Stimulated activated CD8-positive, alpha-beta memory T cell treated with anti-CD3 and anti-CD28 coated beads, Interleukin-4, amount 100 ng/mL, for 48 hours (primary cell): ENCODE measurements around the gene NPFFR1.

Experiments used
- DNase-seq: peaks from one replicate; pipeline ENCODE4 v3.0.0-alpha.2; 2020

The NPFFR1 gene

DNA sequence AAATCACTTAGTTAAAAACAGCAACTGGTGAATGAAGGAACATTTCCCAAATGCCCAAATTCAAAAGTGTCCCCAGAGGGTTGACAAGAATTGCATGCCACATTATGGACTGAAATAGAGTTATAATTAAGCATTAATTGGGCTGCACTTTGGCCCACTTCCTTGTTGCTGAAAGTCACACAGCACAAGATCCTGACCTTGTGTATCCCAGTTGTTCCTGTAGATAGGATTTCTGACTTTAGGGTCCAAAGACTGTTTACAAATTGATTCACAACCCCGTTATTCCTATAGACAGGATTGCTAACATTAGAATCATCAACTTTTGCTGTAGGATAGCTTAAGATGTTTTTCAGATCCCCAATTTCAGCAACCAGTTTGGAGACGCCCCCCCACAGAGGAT, 31.5 kb upstream of the NPFFR1 start:
- no peak for DNase-seq

- DNase-seq = no peak
These were observed 29.2 kb upstream of the NPFFR1 start for GRCh38 chr10:70312972-70313371.

DNA sequence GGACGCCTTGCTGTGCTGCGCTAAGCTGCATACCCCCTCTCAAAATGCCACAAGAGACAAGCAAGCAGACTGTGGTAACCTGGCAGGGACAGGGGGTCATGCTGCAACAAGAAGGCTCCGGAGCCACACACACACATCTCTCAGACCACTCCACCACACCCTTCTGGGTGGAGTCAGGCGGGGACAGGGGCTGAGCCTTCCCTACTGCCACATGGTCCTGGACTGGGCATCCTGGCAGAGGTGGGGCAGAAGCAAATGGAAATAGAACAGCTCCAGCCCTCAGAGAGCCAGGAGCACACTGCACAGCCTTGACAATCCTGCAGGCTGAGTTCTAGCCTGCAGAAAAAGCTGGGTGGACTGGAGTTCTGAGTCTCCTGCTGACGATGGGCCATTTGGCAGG, 28.4 kb upstream of the NPFFR1 start:
- no peak for DNase-seq

DNA sequence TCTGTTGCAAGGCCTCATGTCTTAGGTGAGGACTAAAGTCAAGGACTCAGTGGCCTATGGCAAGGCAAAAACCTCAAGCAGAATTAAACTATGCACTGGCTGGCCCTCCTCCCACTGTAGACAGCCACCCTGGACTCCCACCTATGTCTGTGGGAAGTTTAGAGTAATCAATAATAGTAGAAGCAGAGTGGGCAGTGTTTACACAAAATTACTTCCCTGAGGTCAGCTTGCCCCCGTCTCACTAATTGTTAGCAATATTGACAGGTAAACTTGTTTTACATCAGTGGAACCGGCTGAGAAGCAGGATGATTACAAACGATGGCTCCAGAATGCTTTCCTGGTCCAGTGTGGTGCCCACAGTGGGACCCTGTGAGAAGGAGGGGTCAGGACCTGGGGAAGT, 27.9 kb upstream of the NPFFR1 start:
- DNase-seq = no peak

- no peak for DNase-seq
These were observed 25.9 kb upstream of the NPFFR1 start for GRCh38 chr10:70309661-70310060.

DNA sequence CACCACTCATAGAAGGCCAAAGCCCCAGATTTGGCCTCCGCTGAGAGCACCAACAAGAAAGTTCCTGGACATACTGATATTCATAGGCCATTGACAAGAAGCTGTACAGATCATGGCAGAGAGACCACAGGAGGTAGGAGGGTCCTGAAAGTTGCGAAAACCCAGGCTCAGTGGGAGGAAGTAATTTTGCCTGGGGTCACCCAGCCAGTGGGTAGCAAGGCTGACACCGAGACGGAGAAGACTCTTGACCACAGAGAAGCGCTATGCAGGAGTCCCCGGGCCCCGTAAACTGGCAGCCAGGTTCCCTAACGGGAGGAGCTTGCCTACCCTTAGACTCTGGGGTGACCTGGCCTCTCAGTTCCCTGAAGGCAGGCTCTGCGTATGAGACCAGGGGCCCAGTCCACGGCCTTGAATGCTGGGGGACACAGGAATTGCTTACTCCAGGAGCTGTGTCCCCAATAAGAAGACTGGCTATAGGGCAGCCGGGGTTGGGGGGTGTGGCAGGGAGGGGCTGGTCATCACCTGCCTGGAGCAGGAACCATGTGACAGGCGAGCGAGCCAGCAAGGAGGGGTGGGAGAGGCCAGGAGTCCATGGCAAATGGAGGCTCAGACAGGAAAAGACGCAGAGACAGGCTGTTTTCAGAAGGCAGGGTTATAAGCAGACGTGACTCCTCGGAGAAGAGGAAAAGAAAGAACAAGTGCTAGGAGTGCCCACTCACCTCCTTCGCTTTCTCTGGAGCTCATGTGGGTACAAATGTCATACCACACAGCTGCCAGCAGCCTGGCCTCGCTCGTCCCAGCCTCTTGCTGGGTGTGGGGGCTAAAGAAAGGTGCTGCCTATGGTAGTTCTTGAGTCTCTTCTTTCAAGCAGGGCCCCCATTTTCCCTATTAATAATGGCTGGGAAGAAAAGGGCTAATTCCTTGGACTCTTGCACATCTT, 24.6 kb upstream of the NPFFR1 start:
- DNase-seq = no peak

- no peak for DNase-seq
These were observed 23.2 kb upstream of the NPFFR1 start for GRCh38 chr10:70306886-70307520.

GRCh38 chr10:70306181-70306705, 22.4 kb upstream of the NPFFR1 start:
- no peak for DNase-seq

DNA sequence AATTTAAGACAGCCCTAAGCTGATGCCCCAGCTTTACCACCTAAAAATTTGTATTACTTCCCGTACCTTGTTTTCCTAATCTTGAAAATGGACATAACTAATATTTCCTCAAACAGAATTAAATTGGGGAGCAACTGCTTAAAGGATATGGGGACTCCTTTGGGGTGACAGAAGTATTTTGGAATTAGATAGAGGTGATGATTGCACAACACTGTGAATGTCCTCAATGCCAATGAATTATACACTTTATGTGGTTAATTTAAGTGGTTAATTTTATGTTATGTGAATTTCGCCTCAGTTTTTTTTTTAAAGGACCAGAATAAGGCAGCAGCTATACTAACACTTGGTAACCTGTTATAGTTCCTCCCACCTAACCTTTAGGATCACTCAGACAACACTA, 19.9 kb upstream of the NPFFR1 start:
- DNase-seq = no peak

DNA sequence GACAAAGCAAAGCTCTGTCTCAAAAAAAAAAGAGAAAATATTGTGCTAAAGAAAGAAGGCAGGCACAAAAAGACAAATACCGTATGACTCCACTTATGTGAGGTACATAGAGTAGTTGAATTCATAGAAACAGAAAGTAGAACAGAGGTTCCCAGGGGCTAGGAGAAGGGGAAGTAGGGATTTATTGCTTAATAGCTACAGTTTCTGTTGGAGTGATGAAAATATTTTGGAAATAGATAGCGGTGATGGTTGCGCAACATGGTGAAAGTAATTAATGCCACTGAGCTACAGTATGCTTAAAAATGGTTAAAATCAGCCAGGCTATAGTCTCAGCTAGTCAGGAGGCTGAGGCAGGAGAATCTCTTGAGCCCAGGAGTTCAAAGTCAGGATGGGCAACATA, 18.5 kb upstream of the NPFFR1 start:
- no peak for DNase-seq

- no peak for DNase-seq
These were observed 17.2 kb upstream of the NPFFR1 start for GRCh38 chr10:70300908-70301597.

DNA sequence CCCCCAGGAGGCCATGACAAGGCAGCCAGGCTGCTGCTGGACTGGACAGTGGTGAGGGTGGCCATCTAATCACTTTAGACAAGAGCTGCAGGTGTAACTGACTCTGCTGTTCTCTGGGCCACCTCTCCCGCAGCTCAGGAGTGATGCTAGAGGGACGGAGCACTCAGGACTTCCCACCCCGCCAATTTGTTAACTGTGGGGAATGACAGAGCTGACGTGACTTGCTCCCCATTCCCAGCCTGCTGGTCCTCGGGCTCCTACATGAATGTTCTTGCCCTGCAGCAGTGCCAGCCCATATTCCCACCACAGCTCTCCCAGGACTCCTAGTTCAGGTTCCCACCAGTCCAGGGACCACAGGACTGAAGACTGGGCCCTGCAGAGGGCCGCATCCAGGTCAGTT, 16.7 kb upstream of the NPFFR1 start:
- DNase-seq = no peak

DNA sequence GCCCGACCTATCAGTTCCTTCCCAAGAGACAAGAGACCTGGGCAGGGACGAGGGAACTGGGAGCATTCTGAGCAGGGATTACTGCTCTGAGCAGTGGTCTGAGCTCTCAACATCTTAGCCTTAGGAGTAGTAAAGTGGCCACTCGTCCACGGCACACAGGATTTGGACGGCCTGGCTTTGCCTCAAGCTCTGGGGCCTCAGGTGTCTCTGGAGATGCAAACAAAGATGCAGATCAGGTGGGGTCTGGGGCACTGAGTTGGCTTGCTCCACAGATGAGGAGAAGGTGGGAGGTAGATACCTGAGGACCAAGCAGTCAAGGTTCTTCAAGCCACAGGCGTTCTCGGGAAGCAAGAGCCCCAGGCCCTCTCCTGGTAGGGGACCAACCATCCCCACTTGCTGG, 16.1 kb upstream of the NPFFR1 start:
- no peak for DNase-seq

GRCh38 chr10:70298393-70298792, 14.6 kb upstream of the NPFFR1 start:
- no peak for DNase-seq

- DNase-seq = no peak
These were observed 13.4 kb upstream of the NPFFR1 start for GRCh38 chr10:70297224-70297623.

DNA sequence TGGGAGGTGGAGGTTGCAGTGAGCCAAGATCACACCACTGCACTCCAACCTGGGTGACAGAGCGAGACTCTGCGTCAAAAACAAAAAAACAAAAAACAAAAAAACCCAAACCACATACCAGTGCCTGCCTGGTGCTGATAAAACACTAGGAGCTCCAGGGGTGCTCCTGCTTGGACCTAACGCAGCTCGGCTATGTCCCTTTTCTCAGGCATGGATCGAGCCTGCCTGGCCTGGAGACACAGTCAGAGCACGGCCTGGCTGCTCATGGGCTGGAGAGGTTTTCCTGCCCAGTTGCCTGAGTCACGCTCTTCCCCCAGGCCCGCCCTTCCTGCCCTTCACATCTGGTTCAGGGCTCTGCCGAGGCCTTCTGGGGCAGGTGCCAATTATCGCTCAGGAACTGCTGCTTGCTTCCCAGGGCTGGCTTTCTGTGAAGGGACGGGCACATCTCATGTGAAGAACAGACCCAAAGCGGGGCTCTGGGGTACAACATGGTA, 12.6 kb upstream of the NPFFR1 start:
- DNase-seq = no peak

DNA sequence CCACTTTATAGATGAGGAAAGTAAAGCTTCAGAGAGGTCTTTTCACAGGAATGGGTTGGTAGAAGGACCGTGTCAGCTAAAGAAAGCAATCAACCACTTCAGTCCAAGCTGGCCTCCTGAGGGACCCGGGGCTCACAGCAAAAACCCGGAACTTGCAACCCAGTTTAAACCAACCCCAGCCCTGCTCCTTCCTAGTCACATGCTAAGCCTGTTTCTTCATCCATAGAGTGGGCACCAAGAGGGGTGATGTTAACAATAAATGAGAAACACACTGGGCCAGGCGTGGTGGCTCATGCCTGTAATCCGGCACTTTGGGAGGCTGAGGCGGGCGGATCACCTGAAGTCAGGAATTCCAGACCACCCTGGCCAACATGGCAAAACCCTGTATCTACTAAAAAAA, 12.1 kb upstream of the NPFFR1 start:
- no peak for DNase-seq

- no peak for DNase-seq
These were observed 11.5 kb upstream of the NPFFR1 start for GRCh38 chr10:70295321-70295720.

- no peak for DNase-seq
These were observed 9.5 kb upstream of the NPFFR1 start for GRCh38 chr10:70293169-70293843.

GRCh38 chr10:70292004-70292403, 8.2 kb upstream of the NPFFR1 start:
- DNase-seq = no peak

GRCh38 chr10:70289739-70290138, 5.9 kb upstream of the NPFFR1 start:
- DNase-seq = no peak

DNA sequence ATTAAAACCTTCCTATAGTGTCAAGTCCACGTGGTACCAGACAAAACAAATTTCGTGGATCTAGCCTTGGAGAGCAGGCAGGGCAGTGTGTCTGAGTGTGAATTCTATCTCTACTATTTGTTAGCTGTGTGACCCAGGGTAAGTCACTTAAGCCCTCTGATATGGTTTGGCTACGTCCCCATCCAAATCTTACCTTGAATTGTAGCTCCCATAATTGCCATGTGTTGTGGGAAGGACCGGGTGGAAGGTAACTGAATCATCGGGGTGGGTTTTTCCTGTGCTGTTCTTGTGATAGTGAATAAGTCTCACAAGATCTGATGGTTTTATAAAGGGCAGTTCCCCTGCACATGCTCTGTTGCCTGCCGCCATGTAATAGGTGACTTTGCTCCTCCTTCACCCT, 2.8 kb upstream of the NPFFR1 start:
- no peak for DNase-seq

DNA sequence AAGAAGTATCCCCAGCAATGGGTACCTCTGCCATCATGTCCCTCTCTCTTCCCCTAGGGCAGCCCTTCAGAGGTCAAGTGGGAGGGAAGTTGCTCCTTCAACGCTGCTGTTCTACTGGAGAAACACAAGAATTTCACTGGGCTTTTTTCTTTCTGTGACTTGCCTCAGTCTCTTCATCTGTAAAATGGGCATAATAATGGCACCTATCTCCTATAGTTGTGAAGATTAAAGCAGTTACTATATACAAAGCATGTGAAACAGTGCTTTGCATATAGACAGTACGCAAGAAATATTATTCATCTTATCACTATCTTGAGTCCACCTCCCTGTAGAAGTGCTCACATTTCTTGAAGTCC, 1.6 kb upstream of the NPFFR1 start:
- DNase-seq = no peak
